Right hindlimb (tissue), 1 donor: ENCODE results near the gene XKR7.
"Not testable (repeated sequence)": the region's sequence is repeated elsewhere in the genome, so short reads cannot be mapped to it uniquely, and the experiment has no call there.

Experiments
- DNase-seq: peaks from one replicate; pipeline ENCODE4 v3.0.0-alpha.2; 2018

The XKR7 gene

GRCh38 chr20:32018269-32019155 is 50.6 kb downstream of the XKR7 start:
- peak; percentile 63 for DNase-seq

GRCh38 chr20:32019156-32019510 is 51.2 kb downstream of the XKR7 start:
- no peak for DNase-seq

GRCh38 chr20:32019563-32020463 is 51.9 kb downstream of the XKR7 start:
- no peak for DNase-seq

- DNase-seq = no peak
Observed at GRCh38 chr20:32021091-32021490, 53.1 kb downstream of the XKR7 start.

- no peak for DNase-seq
Observed at GRCh38 chr20:32024683-32025295, 56.8 kb downstream of the XKR7 start.

GRCh38 chr20:32027643-32028042 is 59.7 kb downstream of the XKR7 start:
- DNase-seq = no peak

GRCh38 chr20:32028647-32029372 is 60.9 kb downstream of the XKR7 start:
- no peak for DNase-seq

GRCh38 chr20:32029561-32029960 is 61.6 kb downstream of the XKR7 start:
- no peak for DNase-seq

GRCh38 chr20:32031007-32031958 is 63.3 kb downstream of the XKR7 start:
- peak; percentile 77 for DNase-seq

- no peak for DNase-seq
Observed at GRCh38 chr20:32033316-32033715, 65.4 kb downstream of the XKR7 start.

- DNase-seq = not testable (repeated sequence)
Observed at GRCh38 chr20:32033721-32034120, 65.8 kb downstream of the XKR7 start.

GRCh38 chr20:32034581-32035425 is 66.9 kb downstream of the XKR7 start:
- DNase-seq = no peak

- no peak for DNase-seq
Observed at GRCh38 chr20:32035426-32035779, 67.5 kb downstream of the XKR7 start.

GRCh38 chr20:32036252-32036651 is 68.3 kb downstream of the XKR7 start:
- no peak for DNase-seq

GRCh38 chr20:32036716-32037485 is 69.0 kb downstream of the XKR7 start:
- DNase-seq = no peak

GRCh38 chr20:32037929-32038328 is 70.0 kb downstream of the XKR7 start:
- DNase-seq = no peak

- no peak for DNase-seq
Observed at GRCh38 chr20:32040142-32040953, 72.4 kb downstream of the XKR7 start.

- DNase-seq = no peak
Observed at GRCh38 chr20:32045999-32046398, 78.0 kb downstream of the XKR7 start.

GRCh38 chr20:32050324-32050841 is 82.4 kb downstream of the XKR7 start:
- no peak for DNase-seq
